ENCODE results near the gene ADAMTS2.

The ADAMTS2 gene

DNA sequence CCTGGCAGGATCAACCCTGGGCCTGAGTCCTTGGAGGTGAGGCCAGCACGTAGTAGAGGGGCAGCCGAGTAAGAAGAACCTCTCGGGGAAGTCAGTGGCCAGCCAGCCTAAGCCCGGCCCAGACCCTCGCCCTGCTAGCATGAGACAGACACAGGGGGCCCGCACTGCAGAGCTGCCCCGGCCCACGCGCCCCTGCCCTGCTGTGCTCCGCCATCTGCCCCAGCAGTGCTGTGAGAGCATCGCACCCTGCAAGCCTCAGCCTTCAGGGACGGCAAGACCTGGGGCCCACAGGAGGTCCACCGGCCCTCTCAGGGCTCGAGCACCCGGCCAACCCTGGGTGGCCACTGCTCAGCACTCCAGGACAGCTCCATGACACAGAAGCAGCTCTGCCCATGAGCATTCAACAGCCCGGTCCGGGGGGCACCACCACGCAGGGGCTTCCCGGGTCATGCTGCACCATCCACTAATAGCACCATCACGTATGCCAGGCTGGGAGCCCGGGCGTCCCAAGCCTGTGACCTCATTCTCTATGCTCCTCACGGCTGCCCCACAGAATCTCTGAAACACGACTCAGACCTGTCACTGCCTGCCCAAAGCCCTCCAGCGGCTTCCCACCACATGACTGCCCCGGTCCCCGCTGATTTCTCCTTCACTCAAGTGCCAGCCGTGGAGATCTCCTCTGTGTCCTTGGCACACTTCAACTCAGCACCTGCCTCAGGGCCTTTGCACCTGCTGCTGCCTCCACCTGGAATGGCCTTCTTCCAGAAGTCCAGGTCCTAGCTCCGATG is 38.1 kb downstream of the ADAMTS2 start:
- no peak for DNase-seq
- H3K36me3 Mint-ChIP-seq (ENCODE audit: low read depth), result peaks cover 13% of the 10 kb centered on the region
- H3K4me1 Mint-ChIP-seq, result peaks cover 47% of the 10 kb centered on the region
- no peak overlapping the region for H3K4me3 Mint-ChIP-seq
- H3K9me3 Mint-ChIP-seq, result peaks cover 41% of the 10 kb centered on the region
- no peak overlapping the region for H3K27ac Mint-ChIP-seq
- peaks cover 8% of the 10 kb centered on the region for H3K27me3 Mint-ChIP-seq (ENCODE audit: low read depth, poor library complexity)
- TF ChIP-seq, protein P1, sequence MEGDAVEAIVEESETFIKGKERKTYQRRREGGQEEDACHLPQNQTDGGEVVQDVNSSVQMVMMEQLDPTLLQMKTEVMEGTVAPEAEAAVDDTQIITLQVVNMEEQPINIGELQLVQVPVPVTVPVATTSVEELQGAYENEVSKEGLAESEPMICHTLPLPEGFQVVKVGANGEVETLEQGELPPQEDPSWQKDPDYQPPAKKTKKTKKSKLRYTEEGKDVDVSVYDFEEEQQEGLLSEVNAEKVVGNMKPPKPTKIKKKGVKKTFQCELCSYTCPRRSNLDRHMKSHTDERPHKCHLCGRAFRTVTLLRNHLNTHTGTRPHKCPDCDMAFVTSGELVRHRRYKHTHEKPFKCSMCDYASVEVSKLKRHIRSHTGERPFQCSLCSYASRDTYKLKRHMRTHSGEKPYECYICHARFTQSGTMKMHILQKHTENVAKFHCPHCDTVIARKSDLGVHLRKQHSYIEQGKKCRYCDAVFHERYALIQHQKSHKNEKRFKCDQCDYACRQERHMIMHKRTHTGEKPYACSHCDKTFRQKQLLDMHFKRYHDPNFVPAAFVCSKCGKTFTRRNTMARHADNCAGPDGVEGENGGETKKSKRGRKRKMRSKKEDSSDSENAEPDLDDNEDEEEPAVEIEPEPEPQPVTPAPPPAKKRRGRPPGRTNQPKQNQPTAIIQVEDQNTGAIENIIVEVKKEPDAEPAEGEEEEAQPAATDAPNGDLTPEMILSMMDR (IDR thresholded peaks at IDR 0.05), result no peak

DNA sequence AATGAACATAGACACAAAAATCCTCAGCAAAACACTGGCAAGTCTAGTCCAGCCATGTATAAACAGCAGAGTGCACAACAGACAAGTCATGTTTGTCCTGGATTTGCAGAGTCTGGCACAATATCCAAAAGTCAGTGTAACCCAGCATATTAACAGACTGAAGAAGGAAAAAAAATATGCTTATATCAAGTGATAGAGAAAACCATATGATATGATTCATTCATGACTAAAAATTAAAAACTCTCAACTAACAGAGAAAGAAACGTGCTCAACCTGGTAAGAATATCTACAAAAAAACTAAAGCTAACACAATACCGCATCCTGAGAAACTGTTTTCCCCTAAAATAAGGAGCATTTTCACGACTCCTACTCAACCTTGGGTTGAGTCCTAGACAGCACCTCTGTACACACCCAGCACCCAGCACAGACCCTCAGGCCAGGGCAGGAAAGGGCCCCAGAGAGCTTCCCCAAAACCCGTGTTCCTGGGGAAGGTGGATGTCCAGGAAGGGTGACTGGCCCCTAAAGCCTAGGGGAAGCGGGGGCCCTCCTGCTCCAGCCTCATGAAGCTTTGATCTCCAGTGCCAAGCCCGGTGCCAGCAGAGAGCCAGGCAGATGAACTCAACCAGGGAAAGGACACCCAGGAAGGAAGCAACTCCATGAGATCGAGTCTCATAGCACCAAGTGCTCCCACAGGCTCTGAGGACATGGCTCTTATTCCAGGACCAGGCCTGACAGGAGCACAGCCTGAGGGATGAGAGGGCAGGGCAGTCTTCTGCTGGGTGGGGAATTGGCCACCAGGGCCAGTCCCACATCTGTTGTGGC is 38.9 kb downstream of the ADAMTS2 start:
- Mint-ChIP-seq H3K36me3 (ENCODE audit: low read depth) (peaks cover 13% of the 10 kb centered on the region), H3K4me3 (no peak overlapping the region), H3K27ac (no peak overlapping the region), H3K9me3 (peaks cover 36% of the 10 kb centered on the region), H3K27me3 (ENCODE audit: low read depth, poor library complexity) (peaks cover 8% of the 10 kb centered on the region), H3K4me1 (peaks cover 47% of the 10 kb centered on the region)
- TF ChIP-seq, protein P1 (IDR thresholded peaks at IDR 0.05), result no peak
- DNase-seq, result no peak

DNA sequence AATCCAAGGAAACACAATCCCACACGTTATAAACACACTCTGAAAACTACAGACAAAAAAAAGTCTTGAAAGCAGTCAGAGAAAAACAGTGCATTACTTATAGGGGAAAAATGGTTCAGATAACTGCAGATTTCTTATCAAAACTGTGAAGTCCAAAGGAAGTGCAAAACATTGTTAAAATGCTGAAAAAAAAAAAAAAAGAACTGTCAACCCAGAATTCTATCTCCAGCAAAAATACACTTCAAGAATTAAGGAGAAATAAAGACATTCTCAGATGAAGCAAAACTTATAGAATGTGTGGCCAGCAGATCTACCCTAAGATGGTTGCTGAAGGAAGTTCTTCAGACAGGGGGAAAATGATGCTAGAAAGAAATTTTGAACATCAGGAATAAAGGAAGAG is 40.4 kb downstream of the ADAMTS2 start:
- peaks cover 21% of the 10 kb centered on the region for H3K36me3 Mint-ChIP-seq (ENCODE audit: low read depth)
- peaks cover 45% of the 10 kb centered on the region for H3K9me3 Mint-ChIP-seq
- H3K4me3 Mint-ChIP-seq, result no peak overlapping the region
- peaks cover 8% of the 10 kb centered on the region for H3K27me3 Mint-ChIP-seq (ENCODE audit: low read depth, poor library complexity)
- peaks cover 54% of the 10 kb centered on the region for H3K4me1 Mint-ChIP-seq
- no peak for DNase-seq
- TF ChIP-seq, protein P1 (IDR thresholded peaks at IDR 0.05), result no peak
- H3K27ac Mint-ChIP-seq, result no peak overlapping the region

DNA sequence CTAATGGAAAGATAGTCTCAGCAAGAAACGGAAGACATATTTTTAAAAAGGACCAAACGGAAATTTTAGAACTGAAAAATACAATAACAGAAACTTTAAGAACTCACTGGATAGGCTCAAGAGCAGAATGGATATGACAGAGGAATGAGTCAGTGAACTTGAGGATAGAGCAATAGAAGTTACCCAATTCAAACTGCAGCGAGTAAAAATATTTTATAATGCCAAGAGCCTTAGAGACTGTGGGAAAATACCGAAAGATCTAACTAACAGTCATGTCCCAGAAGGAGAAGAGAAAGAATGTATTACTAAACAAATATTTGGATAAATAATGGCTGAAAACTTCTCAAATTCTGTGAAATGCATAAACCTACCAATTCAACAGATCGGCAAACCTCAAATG is 40.8 kb downstream of the ADAMTS2 start:
- Mint-ChIP-seq H3K27ac (no peak overlapping the region), H3K27me3 (ENCODE audit: low read depth, poor library complexity) (peaks cover 8% of the 10 kb centered on the region), H3K4me3 (no peak overlapping the region)

DNA sequence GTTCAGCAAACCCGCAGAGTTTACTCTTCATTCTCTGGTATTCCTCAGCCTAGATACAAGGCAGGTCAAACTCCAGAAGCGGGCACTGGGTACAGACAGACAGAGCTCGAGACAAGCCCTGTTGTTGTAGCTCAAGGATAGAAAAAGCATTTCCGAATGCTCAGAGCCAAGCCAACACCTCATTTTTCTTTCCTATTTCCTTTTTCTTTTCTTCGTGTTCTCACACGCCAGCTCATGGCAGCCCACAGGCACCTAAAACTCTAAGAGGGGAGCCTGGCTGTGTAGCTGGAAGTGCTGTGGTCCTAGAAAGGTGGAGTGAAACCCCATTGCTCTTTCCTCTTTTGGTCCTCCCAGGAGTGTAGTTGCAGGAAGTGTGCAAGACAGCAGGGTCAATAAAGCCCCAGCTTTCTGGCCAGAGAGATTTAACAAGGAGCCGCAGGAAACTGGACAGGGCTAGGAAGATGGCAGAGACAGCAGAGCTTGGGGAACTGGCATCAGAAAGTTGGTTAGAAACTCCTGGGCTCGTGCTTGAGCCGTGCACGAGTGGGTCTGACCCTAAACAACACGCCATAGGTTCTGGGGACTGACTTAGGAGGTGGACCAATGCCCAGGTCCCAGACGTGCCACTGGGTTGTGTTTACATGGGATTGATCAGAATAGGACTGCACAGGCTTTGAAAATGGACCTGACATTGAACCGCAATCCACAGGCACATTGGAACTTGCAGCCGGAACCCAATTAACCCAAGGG is 41.6 kb downstream of the ADAMTS2 start:
- Mint-ChIP-seq H3K27me3 (ENCODE audit: low read depth, poor library complexity) (peaks cover 8% of the 10 kb centered on the region), H3K4me3 (no peak overlapping the region)

More for the DNA sequence above, 40.8 kb downstream of the ADAMTS2 start:
- TF ChIP-seq, protein P1 (IDR thresholded peaks at IDR 0.05), result no peak
- H3K9me3 Mint-ChIP-seq, result peaks cover 49% of the 10 kb centered on the region
- H3K36me3 Mint-ChIP-seq (ENCODE audit: low read depth), result peaks cover 21% of the 10 kb centered on the region
- peaks cover 54% of the 10 kb centered on the region for H3K4me1 Mint-ChIP-seq
- no peak for DNase-seq

More for the DNA sequence above, 41.6 kb downstream of the ADAMTS2 start:
- TF ChIP-seq, protein P1 (IDR thresholded peaks at IDR 0.05), result no peak
- DNase-seq, result no peak
- Mint-ChIP-seq H3K27ac (peak overlapping the region; percentile 73), H3K9me3 (peaks cover 56% of the 10 kb centered on the region), H3K36me3 (ENCODE audit: low read depth) (peaks cover 25% of the 10 kb centered on the region), H3K4me1 (peaks cover 50% of the 10 kb centered on the region)
